Esophagus muscularis mucosa (tissue), 3 donors: ENCODE results near the gene ANKRD53.

Experiments
- POLR2AphosphoS5 ChIP-seq, 2 donors: sonication (generic); formaldehyde crosslinking; IDR thresholded peaks; one replicate each; pipeline ENCODE4 v1.6.1; 2017; ENCODE audit warnings: antibody characterized with exemption in 2 of 2
- TF ChIP-seq, protein P1 (sequence below), 3 experiments: fragments of 200-600 bp in 2 of 3; fragments of 450-650 bp in 1 of 3; sonication (generic) in 2 of 3; IDR thresholded peaks; one replicate each; pipeline ENCODE4 v1.5.1; 2017 to 2019; ENCODE audit warnings: antibody characterized with exemption in 3 of 3, mild to moderate bottlenecking in 2 of 3, moderate library complexity in 1 of 3

DNA sequence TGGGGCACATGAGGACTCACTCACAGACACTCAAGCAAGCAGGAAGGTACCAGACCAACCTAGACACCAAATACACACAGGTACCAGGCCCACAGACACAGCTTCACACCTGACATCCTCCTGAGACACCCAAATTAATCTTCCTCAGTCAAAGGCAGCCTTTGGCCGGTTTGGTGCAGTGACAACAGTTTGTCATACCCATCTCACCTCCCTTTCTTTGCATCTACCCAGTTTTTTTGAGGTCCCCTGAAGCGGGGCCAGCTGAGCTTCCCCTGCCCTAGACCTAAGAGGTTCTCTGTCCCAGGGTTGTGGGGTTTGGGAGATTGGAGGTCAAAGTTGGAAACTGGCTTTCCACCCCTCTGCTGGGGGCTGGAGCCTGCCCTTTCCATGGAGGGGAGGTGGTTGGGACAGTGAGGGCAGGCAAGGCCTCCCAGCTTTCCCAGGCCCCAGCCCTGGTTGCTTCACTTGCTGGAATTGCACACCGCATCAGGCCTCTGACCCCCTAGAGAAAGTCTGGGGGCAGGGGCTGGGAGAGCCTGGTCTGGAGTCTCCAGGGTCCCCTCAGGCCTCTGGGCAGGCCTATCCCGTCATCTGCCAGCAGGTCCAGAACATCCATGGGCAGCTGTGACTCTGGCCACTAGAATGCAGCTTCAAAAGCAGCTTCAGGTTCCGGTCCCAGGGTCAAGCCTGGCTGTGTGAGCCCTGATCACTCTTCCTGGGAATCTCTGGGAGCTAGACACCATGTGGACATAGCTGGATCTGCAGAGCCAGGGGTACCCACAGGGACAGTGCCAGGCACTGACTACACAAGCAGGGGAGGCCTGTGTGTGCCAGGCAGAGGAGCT is 28.7 kb downstream of the ANKRD53 start:
- TF ChIP-seq, protein P1, sequence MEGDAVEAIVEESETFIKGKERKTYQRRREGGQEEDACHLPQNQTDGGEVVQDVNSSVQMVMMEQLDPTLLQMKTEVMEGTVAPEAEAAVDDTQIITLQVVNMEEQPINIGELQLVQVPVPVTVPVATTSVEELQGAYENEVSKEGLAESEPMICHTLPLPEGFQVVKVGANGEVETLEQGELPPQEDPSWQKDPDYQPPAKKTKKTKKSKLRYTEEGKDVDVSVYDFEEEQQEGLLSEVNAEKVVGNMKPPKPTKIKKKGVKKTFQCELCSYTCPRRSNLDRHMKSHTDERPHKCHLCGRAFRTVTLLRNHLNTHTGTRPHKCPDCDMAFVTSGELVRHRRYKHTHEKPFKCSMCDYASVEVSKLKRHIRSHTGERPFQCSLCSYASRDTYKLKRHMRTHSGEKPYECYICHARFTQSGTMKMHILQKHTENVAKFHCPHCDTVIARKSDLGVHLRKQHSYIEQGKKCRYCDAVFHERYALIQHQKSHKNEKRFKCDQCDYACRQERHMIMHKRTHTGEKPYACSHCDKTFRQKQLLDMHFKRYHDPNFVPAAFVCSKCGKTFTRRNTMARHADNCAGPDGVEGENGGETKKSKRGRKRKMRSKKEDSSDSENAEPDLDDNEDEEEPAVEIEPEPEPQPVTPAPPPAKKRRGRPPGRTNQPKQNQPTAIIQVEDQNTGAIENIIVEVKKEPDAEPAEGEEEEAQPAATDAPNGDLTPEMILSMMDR (IDR thresholded peaks at IDR 0.05) = no peak
- no peak for TF ChIP-seq POLR2AphosphoS5 (IDR thresholded peaks at IDR 0.05)
